SU-DHL-6 (cell line): ENCODE measurements around the gene SLC1A3.

ENCODE experiments used
- H2AFZ ChIP-seq: fragments of 200-600 bp; sonication (generic); 2 replicates; pipeline ENCODE4 v1.6.1; 2014; ENCODE audit warnings: low read depth, mild to moderate bottlenecking, moderate library complexity, mixed read lengths, antibody characterized with exemption, low read length; ENCODE audit not compliant: severe bottlenecking
- H3F3A ChIP-seq: fragments of 200-600 bp; shearing (Covaris generic); 2 replicates; pipeline ENCODE4 v1.6.0; 2016; ENCODE audit warnings: antibody characterized with exemption, mild to moderate bottlenecking; ENCODE audit not compliant: insufficient read depth
- H3K27ac ChIP-seq: fragments of 200-600 bp; sonication (generic); 2 replicates; pipeline ENCODE4 v1.5.1; 2016; ENCODE audit warnings: low read depth, mild to moderate bottlenecking, low read length, moderate library complexity, mixed read lengths
- H3K27me3 ChIP-seq: fragments of 200-600 bp; sonication (generic), shearing (Covaris generic); 2 replicates; pipeline ENCODE4 v1.6.0; 2014; ENCODE audit warnings: mild to moderate bottlenecking, low read length
- H3K36me3 ChIP-seq: fragments of 200-600 bp; sonication (generic); 2 replicates; pipeline ENCODE4 v1.6.1; 2014; ENCODE audit warnings: mild to moderate bottlenecking, low read length, mixed read lengths
- H3K4me2 ChIP-seq: fragments of 300-600, 200-600 bp; shearing (Covaris generic), sonication (generic); 2 replicates; pipeline ENCODE4 v1.6.0; 2014; ENCODE audit warnings: low read length, low read depth, mild to moderate bottlenecking; ENCODE audit not compliant: poor library complexity, severe bottlenecking
- H3K4me3 ChIP-seq: fragments of 200-600 bp; sonication (generic); 2 replicates; pipeline ENCODE4 v1.5.1; 2014; ENCODE audit warnings: antibody characterized with exemption, low read length, mild to moderate bottlenecking, mixed read lengths; ENCODE audit not compliant: insufficient read depth, poor library complexity, severe bottlenecking
- H3K79me2 ChIP-seq: fragments of 200-600 bp; sonication (generic); 2 replicates; pipeline ENCODE4 v1.6.1; 2014; ENCODE audit warnings: mild to moderate bottlenecking, low read length, moderate library complexity; ENCODE audit not compliant: insufficient read depth
- H3K9ac ChIP-seq: fragments of 200-600 bp; sonication (generic); 2 replicates; pipeline ENCODE4 v1.7.0; 2014; ENCODE audit warnings: mild to moderate bottlenecking, low read length
- H3K9me2 ChIP-seq: fragments of 200-600 bp; sonication (generic); replicated peaks from 2 replicates; pipeline ENCODE4 v1.6.1; 2014; ENCODE audit warnings: low read length; ENCODE audit not compliant: insufficient read depth
- H3K9me3 ChIP-seq: fragments of 200-600 bp; sonication (generic); 2 replicates; pipeline ENCODE4 v1.6.1; 2014; ENCODE audit warnings: low read length, mixed read lengths; ENCODE audit not compliant: insufficient read depth
- H4K20me1 ChIP-seq: fragments of 200-600 bp; sonication (generic); 2 replicates; pipeline ENCODE4 v1.6.1; 2014; ENCODE audit warnings: low read depth, mild to moderate bottlenecking, antibody characterized with exemption, low read length, moderate library complexity, mixed read lengths
- CTCF ChIP-seq: fragments of 200-600 bp; sonication (generic); IDR thresholded peaks from one replicate; pipeline ENCODE4 v1.5.1; 2017; ENCODE audit warnings: antibody characterized with exemption, mild to moderate bottlenecking, low read length, moderate library complexity; ENCODE audit not compliant: insufficient read depth, poor library complexity, severe bottlenecking
- EZH2phosphoT487 ChIP-seq: fragments of 200-600 bp; sonication (generic), shearing (Covaris generic); conservative IDR thresholded peaks from 2 replicates; pipeline ENCODE4 v1.6.1; 2018; ENCODE audit warnings: mild to moderate bottlenecking, antibody characterized with exemption, low read length, moderate library complexity, mixed read lengths

SLC1A3 gene

GRCh38 chr5:36630201-36631145 lies 24.1 kb downstream of the SLC1A3 start:
- Histone ChIP-seq H3K4me3 (no peak overlapping the region), H3K4me2 (no peak overlapping the region), H3F3A (no peaks in the 10 kb centered on the region), H3K9ac (no peak overlapping the region), H3K9me3 (no peaks in the 10 kb centered on the region), H3K27ac (no peak overlapping the region), H3K9me2 (no peaks in the 10 kb centered on the region), H3K36me3 (no peaks in the 10 kb centered on the region), H2AFZ (no peak overlapping the region), H4K20me1 (no peaks in the 10 kb centered on the region), H3K79me2 (no peaks in the 10 kb centered on the region), H3K27me3 (no peaks in the 10 kb centered on the region)
- TF ChIP-seq EZH2phosphoT487 = no peak
- no peak for TF ChIP-seq CTCF

- TF ChIP-seq CTCF = no peak
- no peak for TF ChIP-seq EZH2phosphoT487
- Histone ChIP-seq H4K20me1 (no peaks in the 10 kb centered on the region), H3K4me2 (no peak overlapping the region), H3K27me3 (no peaks in the 10 kb centered on the region), H3F3A (no peaks in the 10 kb centered on the region), H3K9ac (no peak overlapping the region), H2AFZ (no peak overlapping the region), H3K79me2 (no peaks in the 10 kb centered on the region), H3K27ac (no peak overlapping the region), H3K9me3 (no peaks in the 10 kb centered on the region), H3K9me2 (no peaks in the 10 kb centered on the region), H3K36me3 (no peaks in the 10 kb centered on the region), H3K4me3 (no peak overlapping the region)
These were observed 24.7 kb downstream of the SLC1A3 start for GRCh38 chr5:36631154-36631553.

GRCh38 chr5:36631620-36632362 lies 25.4 kb downstream of the SLC1A3 start:
- Histone ChIP-seq H3K27me3 (no peaks in the 10 kb centered on the region), H3K27ac (no peak overlapping the region), H3K4me2 (no peak overlapping the region), H3K4me3 (no peak overlapping the region), H3K9me3 (no peaks in the 10 kb centered on the region), H4K20me1 (no peaks in the 10 kb centered on the region), H3K36me3 (no peaks in the 10 kb centered on the region), H3F3A (no peaks in the 10 kb centered on the region), H3K79me2 (no peaks in the 10 kb centered on the region), H2AFZ (no peak overlapping the region), H3K9ac (no peak overlapping the region), H3K9me2 (no peaks in the 10 kb centered on the region)
- TF ChIP-seq EZH2phosphoT487 (no peak), CTCF (no peak)
